HUES6 (cell line): ENCODE results near the gene CLASP1.
"Not testable (repeated sequence)": the region's sequence is repeated elsewhere in the genome, so short reads cannot be mapped to it uniquely, and the experiment has no call there.

Experiments used
- H3K27ac ChIP-seq: 2 replicates; pipeline ENCODE4 v1.7.0; 2013; ENCODE audit warnings: low read depth, mild to moderate bottlenecking, low read length, inconsistent platforms
- H3K27me3 ChIP-seq: 2 replicates; pipeline ENCODE4 v1.6.1; 2013; ENCODE audit warnings: low read length; ENCODE audit not compliant: control insufficient read depth, insufficient read depth
- H3K36me3 ChIP-seq: 2 replicates; pipeline ENCODE4 v1.6.1; 2013; ENCODE audit warnings: low read length; ENCODE audit not compliant: control insufficient read depth, insufficient read depth
- H3K4me1 ChIP-seq: 2 replicates; pipeline ENCODE4 v1.6.1; 2013; ENCODE audit warnings: low read length; ENCODE audit not compliant: control insufficient read depth, insufficient read depth
- H3K4me3 ChIP-seq: 2 replicates; pipeline ENCODE4 v1.5.1; 2013; ENCODE audit warnings: low read depth, low read length
- H3K9ac ChIP-seq: one replicate; pipeline ENCODE4 v1.6.1; 2013; ENCODE audit warnings: mild to moderate bottlenecking, low read length
- H3K9me3 ChIP-seq: 2 replicates; pipeline ENCODE4 v1.6.1; 2013; ENCODE audit warnings: low read depth, low read length; ENCODE audit not compliant: control insufficient read depth, insufficient read depth

Gene CLASP1

DNA sequence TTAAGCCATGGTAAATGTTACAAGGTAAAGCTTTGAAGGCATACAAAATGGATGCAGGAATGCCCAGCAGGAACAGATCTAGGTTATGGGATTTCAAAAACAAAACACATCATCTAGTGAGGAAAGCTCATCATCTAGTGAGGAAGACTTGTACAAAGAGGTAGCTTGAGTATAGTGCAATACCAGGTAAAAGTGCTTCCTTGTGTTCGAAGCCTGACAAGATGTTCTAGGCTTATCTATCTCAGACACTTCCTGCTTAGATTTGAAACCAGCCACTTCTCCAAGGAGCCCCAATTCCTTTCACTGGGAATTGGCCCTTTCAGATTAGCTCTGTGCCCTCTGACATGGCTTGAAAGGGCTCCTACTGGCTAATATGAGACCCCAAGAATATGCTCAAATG, 73.0 kb downstream of the CLASP1 start:
- no peak overlapping the region for H3K4me3 ChIP-seq
- no peak overlapping the region for H3K9ac ChIP-seq
- H3K27ac ChIP-seq, result no peak overlapping the region
- no peaks in the 10 kb centered on the region for H3K27me3 ChIP-seq
- H3K9me3 ChIP-seq, result no peaks in the 10 kb centered on the region
- peaks cover 7% of the 10 kb centered on the region for H3K4me1 ChIP-seq
- H3K36me3 ChIP-seq, result no peaks in the 10 kb centered on the region

DNA sequence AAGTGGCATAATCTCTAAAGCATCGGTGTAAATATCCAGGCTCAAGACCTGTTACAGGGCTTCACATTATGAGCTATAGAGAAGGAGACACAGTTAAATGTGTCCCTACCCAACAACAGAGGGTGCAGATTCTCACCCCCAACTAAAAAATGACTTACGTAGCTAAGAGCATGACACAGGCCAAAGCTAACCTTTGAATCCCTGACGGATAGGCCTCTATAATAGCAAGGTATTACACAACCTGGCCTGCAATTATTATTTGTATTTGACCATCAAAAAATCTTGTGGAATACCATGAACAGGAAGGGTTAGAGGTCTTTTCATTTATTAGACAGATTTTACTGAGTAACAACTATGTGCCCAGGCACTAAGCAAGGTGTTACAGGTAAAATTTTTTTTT, 73.5 kb downstream of the CLASP1 start:
- Histone ChIP-seq H3K9ac (no peak overlapping the region), H3K4me1 (peaks cover 7% of the 10 kb centered on the region), H3K4me3 (no peak overlapping the region), H3K27me3 (no peaks in the 10 kb centered on the region), H3K9me3 (no peaks in the 10 kb centered on the region), H3K27ac (no peak overlapping the region), H3K36me3 (no peaks in the 10 kb centered on the region)

DNA sequence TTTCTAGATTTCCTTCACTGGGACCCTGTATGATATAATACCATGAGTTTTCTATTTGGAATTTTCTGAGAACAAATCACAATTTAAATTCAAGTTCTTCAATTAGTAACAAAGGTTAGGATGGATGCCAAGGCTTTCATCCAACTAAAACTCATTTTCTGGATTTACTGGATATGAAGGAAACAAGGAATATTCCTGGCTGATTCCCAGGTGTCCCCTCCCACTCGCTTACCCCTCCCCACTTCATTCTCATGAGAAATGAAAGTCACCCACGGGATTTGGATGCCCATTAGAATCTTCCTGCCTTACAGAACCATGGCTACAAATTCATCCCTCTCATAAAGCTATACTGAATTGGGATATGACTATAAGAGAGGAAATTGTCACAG, 78.6 kb downstream of the CLASP1 start:
- Histone ChIP-seq H3K27ac (no peak overlapping the region), H3K36me3 (no peaks in the 10 kb centered on the region; the same call in 1 of the 2 replicates)

DNA sequence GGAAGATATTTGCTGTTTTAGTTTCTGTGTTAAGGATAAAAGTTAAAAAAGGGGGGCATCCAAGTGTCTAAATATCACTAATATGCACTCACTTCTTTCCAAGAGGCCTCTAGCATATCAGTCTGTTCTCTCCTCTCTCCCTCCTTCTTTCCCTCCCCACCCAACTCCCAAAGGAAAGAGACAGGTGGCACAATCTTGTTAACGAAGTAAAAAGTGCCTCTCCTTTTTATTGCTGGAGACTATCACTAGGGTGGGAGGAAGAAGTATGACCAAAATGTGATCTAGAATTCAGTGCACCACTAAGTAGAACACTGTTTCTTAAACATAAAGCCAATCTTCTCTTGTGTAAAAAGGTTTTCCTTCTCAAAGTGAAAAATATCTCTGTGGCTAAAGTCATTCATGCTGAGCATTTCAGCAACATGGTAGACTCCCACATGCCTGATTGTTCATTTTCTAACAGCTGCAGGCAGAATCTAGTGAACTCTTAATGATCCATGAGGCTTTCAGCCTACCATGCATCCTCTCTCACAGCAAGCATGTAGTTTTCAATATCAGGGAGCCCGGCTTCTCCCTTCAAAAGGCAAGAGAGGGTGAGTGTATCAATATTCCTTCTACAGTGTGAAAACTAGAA, 79.1 kb downstream of the CLASP1 start:
- H3K27ac ChIP-seq, result no peak overlapping the region
- no peaks in the 10 kb centered on the region for H3K9me3 ChIP-seq
- H3K4me1 ChIP-seq, result peaks cover 9% of the 10 kb centered on the region; the same call in 1 of the 2 replicates
- no peaks in the 10 kb centered on the region for H3K27me3 ChIP-seq
- H3K36me3 ChIP-seq, result no peaks in the 10 kb centered on the region; the same call in 1 of the 2 replicates
- no peak overlapping the region for H3K4me3 ChIP-seq
- H3K9ac ChIP-seq, result no peak overlapping the region

More for the DNA sequence above, 78.6 kb downstream of the CLASP1 start:
- no peaks in the 10 kb centered on the region for H3K27me3 ChIP-seq
- H3K4me1 ChIP-seq, result peaks cover 9% of the 10 kb centered on the region; the same call in 1 of the 2 replicates
- no peaks in the 10 kb centered on the region for H3K9me3 ChIP-seq
- no peak overlapping the region for H3K9ac ChIP-seq
- no peak overlapping the region for H3K4me3 ChIP-seq

DNA sequence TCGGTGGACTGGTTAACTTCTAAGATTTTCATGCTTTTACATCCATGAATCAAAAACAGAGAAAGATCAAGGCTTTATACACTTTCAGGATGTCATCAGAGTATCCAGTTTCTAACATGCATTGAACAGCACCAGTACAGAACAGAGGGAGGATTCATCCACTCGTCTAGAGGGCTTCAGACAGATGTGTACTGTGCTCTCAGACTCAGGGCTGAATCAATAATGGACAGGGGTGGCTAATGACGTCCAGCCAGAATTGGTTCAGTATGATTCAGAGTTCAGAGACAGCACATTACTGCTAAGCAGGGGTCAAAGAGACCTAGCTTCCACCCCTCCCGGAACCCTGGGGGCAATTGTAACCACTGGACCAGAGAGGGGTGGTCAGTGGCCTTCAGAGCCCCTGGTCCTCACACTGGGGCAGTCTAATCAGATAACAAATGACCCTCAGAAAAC, 81.3 kb downstream of the CLASP1 start:
- Histone ChIP-seq H3K9me3 (peaks cover 7% of the 10 kb centered on the region), H3K27me3 (no peaks in the 10 kb centered on the region), H3K36me3 (no peaks in the 10 kb centered on the region; the same call in 1 of the 2 replicates), H3K27ac (no peak overlapping the region), H3K9ac (no peak overlapping the region), H3K4me3 (no peak overlapping the region), H3K4me1 (peaks cover 9% of the 10 kb centered on the region; the same call in 1 of the 2 replicates)

DNA sequence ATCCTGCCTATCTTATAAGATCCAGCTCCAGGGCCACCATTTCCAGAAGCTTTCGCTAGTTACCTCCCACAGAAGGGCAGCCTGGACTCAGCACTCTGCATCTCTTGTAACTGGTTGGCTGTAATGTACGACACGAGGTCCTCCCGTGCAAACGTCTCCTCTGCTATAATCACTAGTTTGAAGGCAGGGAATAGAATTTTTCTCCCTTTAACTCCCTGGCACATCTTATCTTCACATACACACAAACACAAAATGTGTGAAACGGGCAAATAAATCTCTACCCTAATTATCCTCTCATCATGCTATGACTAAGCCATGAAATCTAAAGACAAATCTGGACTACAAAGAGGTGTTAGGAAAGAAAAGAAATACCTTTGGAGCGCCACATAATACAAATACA, 81.8 kb downstream of the CLASP1 start:
- H3K4me3 ChIP-seq, result no peak overlapping the region
- H3K27ac ChIP-seq, result no peak overlapping the region

DNA sequence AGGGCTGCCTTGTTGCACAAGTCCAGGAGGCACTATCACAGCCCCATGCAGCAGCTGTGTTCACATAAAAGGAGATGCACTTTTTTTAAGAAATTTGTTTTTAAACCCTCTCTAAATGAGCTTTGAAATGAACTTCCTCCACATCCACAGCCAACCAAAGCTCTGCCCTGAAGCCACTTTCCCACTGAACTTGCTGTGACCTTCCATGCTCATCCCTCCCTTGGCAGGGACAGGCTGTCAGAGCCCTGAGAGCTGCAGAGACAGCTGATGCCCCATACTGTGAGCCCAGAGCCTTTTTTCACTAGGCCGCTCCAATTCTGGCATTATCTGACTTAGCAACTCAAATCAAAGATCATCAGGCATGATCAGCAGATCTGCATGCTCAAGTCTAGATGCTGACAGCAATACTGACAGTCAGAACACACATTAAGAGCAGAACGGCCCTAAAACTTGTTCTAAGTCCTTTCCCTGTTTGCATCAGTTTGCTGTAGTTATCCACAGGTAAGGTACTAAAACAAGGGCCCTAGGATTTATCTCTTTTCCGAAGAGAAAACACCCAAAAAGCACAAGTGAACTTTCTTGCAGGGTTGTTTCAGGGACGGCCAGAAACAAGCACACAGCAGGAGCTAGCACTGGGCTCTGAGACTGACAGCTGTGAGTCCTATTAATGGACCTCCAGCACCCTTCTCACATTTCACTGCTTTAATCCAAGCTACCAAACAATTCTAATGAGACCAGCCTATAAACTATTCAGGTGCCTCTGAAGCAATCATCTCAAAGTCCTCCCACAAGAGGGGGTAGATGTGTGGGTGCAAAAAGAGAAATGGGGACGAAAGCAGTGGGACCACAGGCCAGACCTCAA, 83.6 kb downstream of the CLASP1 start:
- H3K4me1 ChIP-seq, result peaks cover 9% of the 10 kb centered on the region; the same call in 1 of the 2 replicates
- H3K36me3 ChIP-seq, result no peaks in the 10 kb centered on the region; the same call in 1 of the 2 replicates
- no peak overlapping the region for H3K27ac ChIP-seq
- H3K9me3 ChIP-seq, result peaks cover 7% of the 10 kb centered on the region
- H3K27me3 ChIP-seq, result no peaks in the 10 kb centered on the region
- H3K4me3 ChIP-seq, result no peak overlapping the region
- H3K9ac ChIP-seq, result no peak overlapping the region

More for the DNA sequence above, 81.8 kb downstream of the CLASP1 start:
- Histone ChIP-seq H3K9me3 (peaks cover 7% of the 10 kb centered on the region), H3K4me1 (peaks cover 9% of the 10 kb centered on the region; the same call in 1 of the 2 replicates), H3K36me3 (no peaks in the 10 kb centered on the region; the same call in 1 of the 2 replicates), H3K27me3 (no peaks in the 10 kb centered on the region), H3K9ac (no peak overlapping the region)

DNA sequence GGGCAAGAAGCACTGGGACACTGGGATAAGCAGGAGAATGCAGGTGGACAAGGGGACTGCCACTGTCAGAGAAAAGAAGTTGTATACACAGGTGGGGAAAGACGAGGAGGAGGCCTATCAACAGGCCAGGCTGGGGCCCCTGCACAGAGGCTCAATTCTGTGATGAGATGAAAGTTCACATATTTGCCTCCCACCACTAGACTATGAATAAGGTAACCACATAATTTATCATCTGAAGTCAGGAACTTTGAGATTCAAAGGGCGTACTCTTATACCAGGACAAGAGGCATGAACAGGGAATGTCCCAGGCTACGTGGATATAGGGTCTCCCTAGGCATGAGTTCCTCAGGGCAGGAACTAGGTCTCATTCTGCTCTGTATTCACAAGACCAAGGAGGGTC, 84.4 kb downstream of the CLASP1 start:
- Histone ChIP-seq H3K4me3 (no peak overlapping the region), H3K27ac (no peak overlapping the region)

DNA sequence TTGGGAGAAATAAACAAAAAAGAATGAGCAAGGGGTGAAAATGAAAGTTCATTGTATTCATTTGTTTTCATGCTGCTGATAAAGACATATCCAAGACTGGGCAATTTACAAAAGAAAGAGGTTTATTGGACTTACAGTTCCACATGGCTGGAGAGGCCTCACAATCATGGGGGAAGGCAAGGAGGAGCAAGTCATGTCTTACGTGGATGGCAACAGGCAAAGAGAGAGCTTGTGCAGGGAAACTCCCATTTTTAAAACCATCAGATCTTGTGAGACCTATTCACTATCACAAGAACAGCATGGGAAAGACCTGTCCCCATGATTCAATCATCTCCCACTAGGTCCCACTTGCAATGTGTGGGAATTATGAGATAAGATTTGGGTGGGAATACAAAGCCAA, 85.5 kb downstream of the CLASP1 start:
- H3K9ac ChIP-seq, H3K27me3 ChIP-seq, H3K9me3 ChIP-seq, H3K27ac ChIP-seq, H3K4me1 ChIP-seq, H3K36me3 ChIP-seq, H3K4me3 ChIP-seq: not testable (repeated sequence)

More for the DNA sequence above, 84.4 kb downstream of the CLASP1 start:
- H3K9ac ChIP-seq, result no peak overlapping the region
- no peaks in the 10 kb centered on the region for H3K27me3 ChIP-seq
- peaks cover 7% of the 10 kb centered on the region for H3K9me3 ChIP-seq
- H3K4me1 ChIP-seq, result peaks cover 9% of the 10 kb centered on the region; the same call in 1 of the 2 replicates
- no peaks in the 10 kb centered on the region; the same call in 1 of the 2 replicates for H3K36me3 ChIP-seq

DNA sequence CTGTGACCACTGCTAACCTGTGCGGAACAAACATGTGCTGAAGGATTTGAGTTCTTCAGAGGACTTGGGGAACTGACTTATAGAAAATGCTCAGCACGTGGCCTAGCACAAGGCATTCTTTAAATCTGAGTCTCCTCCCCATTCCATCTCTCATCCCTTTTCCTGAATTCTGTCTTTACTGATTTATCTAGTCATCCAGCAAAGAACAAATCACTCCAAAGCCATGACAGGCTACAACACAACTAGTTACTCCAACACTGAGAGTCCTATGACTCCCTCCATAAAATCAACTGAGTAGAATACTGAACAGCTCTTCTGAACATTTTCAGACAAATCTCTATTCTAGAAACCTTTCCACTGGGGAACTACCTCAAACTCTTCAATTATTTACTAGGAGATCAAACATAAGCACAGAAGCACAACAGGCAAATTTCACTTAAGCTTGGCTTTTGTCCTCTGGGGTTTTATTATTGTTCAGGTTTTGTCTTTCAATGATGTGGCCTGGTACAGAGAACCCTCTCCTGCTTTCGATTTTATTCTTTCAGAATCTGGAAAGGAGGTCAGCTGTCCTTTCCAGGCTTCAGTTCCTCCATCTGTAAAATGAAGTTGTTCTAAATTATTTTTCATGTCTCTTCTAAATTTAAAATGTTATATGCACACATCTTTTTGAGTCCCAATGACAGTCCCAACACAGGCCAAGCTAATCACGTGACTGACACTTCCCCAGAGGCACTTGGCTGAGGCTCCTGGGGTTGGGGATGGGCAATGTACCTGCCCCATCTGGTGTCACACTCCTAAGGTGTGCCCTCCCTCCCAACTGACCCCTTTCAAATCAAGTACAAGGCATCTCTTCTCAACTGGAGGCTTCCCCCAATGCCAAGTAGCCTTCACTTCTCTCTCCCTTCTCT, 86.7 kb downstream of the CLASP1 start:
- Histone ChIP-seq H3K9ac (no peak overlapping the region), H3K4me1 (no peaks in the 10 kb centered on the region), H3K4me3 (no peak overlapping the region), H3K9me3 (peaks cover 7% of the 10 kb centered on the region), H3K36me3 (no peaks in the 10 kb centered on the region), H3K27me3 (no peaks in the 10 kb centered on the region), H3K27ac (no peak overlapping the region)
